ENCODE measurements around the gene SLC24A2. TPM values are rescaled to one million over a fixed set of nuclear protein-coding genes. Genes with fewer than 3 reads are reported as not detected.

The SLC24A2 gene
- total and polyA plus RNA-seq, 2 of the 8 experiments (the other 6 are each of a cell fraction or from before 2014, with no cell fraction given) = 2.8 to 6.5 TPM

- H2BK20ac ChIP-seq (ENCODE audit: low read length) = no peak overlapping the region
- FAIRE-seq = no peak
- POLR2A ChIA-PET (ENCODE audit: partially characterized antibody) = interaction anchor here (1.0 kb wide), 1 partner anchor 10 kb away, joined by 3 read pairs; no protein-coding TSS in a partner anchor
Observed at GRCh38 chr9:19759066-19759465, 29.8 kb downstream of the SLC24A2 start.

More at GRCh38 chr9:19759066-19759465, 29.8 kb downstream of the SLC24A2 start:
- Histone ChIP-seq H3K4me3 (ENCODE audit: extremely low read depth in 1 of 4, insufficient read depth in 2 of 4, low read depth in 3 of 4, low read length in 4 of 4) (no peak overlapping the region), H4K8ac (ENCODE audit: extremely low read depth, insufficient read depth, low read length) (no peak overlapping the region), H3K4me2 (ENCODE audit: insufficient read depth in 1 of 2, low read depth in 2 of 2, low read length in 2 of 2) (no peak overlapping the region), H3K9me3 (ENCODE audit: insufficient read depth in 2 of 2, low read depth in 1 of 2, low read length in 1 of 2) (no peaks in the 10 kb centered on the region; a peak in 1 of 4 replicates), H3K79me1 (ENCODE audit: low read depth, low read length) (no peaks in the 10 kb centered on the region), H2BK5ac (ENCODE audit: low read depth, low read length) (no peak overlapping the region), H3K36me3 (ENCODE audit: control insufficient read depth in 2 of 4, insufficient read depth in 4 of 4, low read length in 3 of 4) (no peaks in the 10 kb centered on the region), H3K23me2 (ENCODE audit: low read depth, low read length) (no peaks in the 10 kb centered on the region), H2AK5ac (ENCODE audit: low read depth, low read length) (no peak overlapping the region), H2AFZ (ENCODE audit: low read length) (no peak overlapping the region), H4K91ac (replicated peaks; ENCODE audit: insufficient read length, low read length) (no peak overlapping the region), H3K27ac (ENCODE audit: low read depth, low read length) (no peak overlapping the region), H3K4me1 (replicated peaks in 1 of 4; ENCODE audit: control insufficient read depth in 3 of 4, insufficient read depth in 4 of 4, low read length in 3 of 4) (no peaks in the 10 kb centered on the region), H2BK12ac (ENCODE audit: low read depth, low read length) (no peak overlapping the region), H4K20me1 (replicated peaks in 1 of 2; ENCODE audit: control insufficient read depth in 1 of 2, insufficient read depth in 2 of 2, low read length in 2 of 2) (no peaks in the 10 kb centered on the region), H3K27me3 (replicated peaks in 1 of 4; ENCODE audit: control insufficient read depth in 3 of 4, extremely low read depth in 1 of 4, insufficient read depth in 3 of 4, low read length in 3 of 4) (no peaks in the 10 kb centered on the region), H4K5ac (ENCODE audit: insufficient read length, low read depth, low read length) (no peak overlapping the region), H3K56ac (replicated peaks; ENCODE audit: insufficient read length, low read depth, low read length) (no peak overlapping the region), H3K23ac (ENCODE audit: insufficient read length) (no peak overlapping the region), H3K4ac (replicated peaks; ENCODE audit: insufficient read length, low read depth, low read length) (no peak overlapping the region), H2BK15ac (ENCODE audit: low read length) (no peak overlapping the region), H2BK120ac (replicated peaks; ENCODE audit: low read depth, low read length) (no peak overlapping the region), H3K18ac (ENCODE audit: extremely low read depth, low read length) (no peak overlapping the region), H3K14ac (ENCODE audit: insufficient read length) (no peak overlapping the region), H3K79me2 (ENCODE audit: control insufficient read depth in 1 of 2, insufficient read depth in 2 of 2, low read length in 2 of 2) (no peaks in the 10 kb centered on the region), H3K9ac (replicated peaks in 1 of 4; ENCODE audit: extremely low read depth in 1 of 4, low read depth in 3 of 4, low read length in 3 of 4) (no peak overlapping the region; a peak in 1 of 7 replicates)
- WGBS, 2 experiments (ENCODE audit: extremely low coverage in 1 of 2, insufficient coverage in 1 of 2, insufficient read length in 1 of 2, insufficient replicate concordance in 2 of 2, low coverage in 1 of 2, low lambda C conversion rate in 2 of 2, missing lambda C conversion rate in 1 of 2) = 96% methylated on average over 1 of the region's 1 CpG; no CpG with 5 or more reads in 1 of the 2 experiments
- CTCF ChIA-PET (ENCODE audit: partially characterized antibody) = interaction anchor here (1.0 kb wide), 1 partner anchor 9 kb away, joined by 3 read pairs; no protein-coding TSS in a partner anchor
- no peak for DNase-seq (ENCODE audit: low read depth in 1 of 2, low spot score in 2 of 2)
- TF ChIP-seq KDM4A (IDR thresholded peaks at IDR 0.05; ENCODE audit: low read depth, low read length, severe bottlenecking) = no peak
- no peak for TF ChIP-seq TAF7 (optimal IDR thresholded peaks at IDR 0.05; ENCODE audit: borderline replicate concordance, low read depth, low read length)
- no peak for TF ChIP-seq EGR1 (IDR thresholded peaks at IDR 0.05; ENCODE audit: borderline replicate concordance, low read depth, low read length)
